Mammary microvascular endothelial cell (primary cell): ENCODE measurements around the gene CTNNA2. TPM values are rescaled to one million over a fixed set of nuclear protein-coding genes. Genes with fewer than 3 reads are reported as not detected.

ENCODE experiments used
- total RNA-seq: library from RNA; depleted of rRNA; stranded (reverse); fragments of >200 nt; gene quantifications from 2 replicates; pipeline ENCODE4 v1.2.3, GENCODE V29; 2015

Gene CTNNA2
- not detected in 2 replicates for total RNA-seq

GRCh38 chr2:79512442-79513401 is at the start of gene CTNNA2:
Gene CTNNA2 (plus strand): TSS chr2:79513051.

DNA sequence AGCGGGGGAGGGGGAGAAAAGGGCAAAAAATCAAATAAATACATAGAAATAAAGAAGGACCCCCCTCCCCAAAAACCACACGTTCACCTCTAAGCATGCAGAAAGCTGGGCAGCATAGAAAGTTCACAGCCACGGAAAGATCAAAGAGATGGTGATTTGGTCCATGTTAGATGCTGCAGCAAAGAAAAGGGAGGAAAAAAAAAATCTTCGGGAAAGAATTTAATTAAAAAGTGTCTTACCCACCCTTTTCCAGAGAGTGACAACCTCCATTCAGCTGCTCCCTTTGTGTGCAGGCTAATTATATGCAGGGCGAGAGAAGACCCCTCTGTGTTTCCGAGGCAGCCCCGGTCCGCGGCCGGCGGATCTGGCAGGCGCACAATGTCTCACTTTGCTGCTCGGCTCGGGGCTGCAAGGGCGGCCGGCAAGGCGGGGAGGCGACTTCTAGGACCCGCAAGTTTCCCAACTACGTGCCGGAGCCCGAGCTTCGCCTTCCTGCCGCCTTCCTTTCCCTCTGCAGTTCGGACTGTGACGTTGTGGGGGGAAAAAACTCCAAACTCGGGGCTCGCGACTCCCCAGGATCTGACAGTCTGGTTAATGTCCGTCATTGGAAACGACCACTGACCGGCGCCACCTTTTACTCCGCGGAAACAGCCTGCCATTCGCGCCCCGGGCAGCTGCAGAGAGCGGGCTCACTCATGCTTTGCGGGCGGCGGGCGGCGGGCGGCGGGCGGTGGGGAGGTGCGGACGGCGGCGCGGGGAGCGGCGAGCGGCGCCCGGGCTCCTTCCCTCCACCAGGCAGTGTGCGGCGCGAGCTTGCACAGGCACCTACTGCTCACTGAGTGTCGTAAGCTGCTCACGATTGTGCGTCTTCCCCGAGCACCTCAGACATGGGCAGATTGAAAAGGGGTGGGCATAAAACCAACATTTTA is 791.3 kb downstream of the CTNNA2 start, which contains the start of gene LRRTM1:
LRRTM1 (minus strand) TSS at position 844 of the 929 bp plus-strand sequence. CDS start 933 bp downstream, outside the sequence.

